ENCODE data around the gene TSFM.

The TSFM gene

GRCh38 chr12:57809425-57809824 is 26.8 kb downstream of the TSFM start:
- TF ChIP-seq, protein P1, sequence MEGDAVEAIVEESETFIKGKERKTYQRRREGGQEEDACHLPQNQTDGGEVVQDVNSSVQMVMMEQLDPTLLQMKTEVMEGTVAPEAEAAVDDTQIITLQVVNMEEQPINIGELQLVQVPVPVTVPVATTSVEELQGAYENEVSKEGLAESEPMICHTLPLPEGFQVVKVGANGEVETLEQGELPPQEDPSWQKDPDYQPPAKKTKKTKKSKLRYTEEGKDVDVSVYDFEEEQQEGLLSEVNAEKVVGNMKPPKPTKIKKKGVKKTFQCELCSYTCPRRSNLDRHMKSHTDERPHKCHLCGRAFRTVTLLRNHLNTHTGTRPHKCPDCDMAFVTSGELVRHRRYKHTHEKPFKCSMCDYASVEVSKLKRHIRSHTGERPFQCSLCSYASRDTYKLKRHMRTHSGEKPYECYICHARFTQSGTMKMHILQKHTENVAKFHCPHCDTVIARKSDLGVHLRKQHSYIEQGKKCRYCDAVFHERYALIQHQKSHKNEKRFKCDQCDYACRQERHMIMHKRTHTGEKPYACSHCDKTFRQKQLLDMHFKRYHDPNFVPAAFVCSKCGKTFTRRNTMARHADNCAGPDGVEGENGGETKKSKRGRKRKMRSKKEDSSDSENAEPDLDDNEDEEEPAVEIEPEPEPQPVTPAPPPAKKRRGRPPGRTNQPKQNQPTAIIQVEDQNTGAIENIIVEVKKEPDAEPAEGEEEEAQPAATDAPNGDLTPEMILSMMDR (IDR thresholded peaks at IDR 0.05; ENCODE audit: insufficient read depth, low read depth, low read length, missing control alignments), result no peak
- DNase-seq (ENCODE audit: low read depth), result no peak
- H3K4me3 ChIP-seq (ENCODE audit: low read depth, low read length), result no peak overlapping the region

DNA sequence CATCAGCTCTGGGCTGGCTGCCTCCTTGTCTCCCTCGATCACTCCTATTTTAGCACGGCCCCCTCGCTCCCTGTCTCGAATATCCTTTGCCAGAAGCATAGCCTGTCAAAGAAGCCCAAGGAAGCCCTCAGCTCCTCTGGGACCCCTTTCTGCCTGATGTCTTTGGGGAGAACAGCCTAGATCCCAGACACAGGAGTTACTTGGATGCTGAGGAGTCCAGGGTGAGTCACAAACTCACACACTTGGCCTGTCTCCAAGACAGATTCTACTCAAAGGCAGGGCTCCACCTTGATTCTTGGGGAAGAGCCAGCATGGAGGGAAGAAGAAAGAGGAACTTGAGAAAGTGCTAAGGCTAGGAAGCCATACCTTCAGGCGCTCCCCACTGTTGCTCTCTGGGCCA is 27.9 kb downstream of the TSFM start:
- TF ChIP-seq, protein P1 (IDR thresholded peaks at IDR 0.05; ENCODE audit: insufficient read depth, low read depth, low read length, missing control alignments), result no peak
- DNase-seq (ENCODE audit: low read depth), result no peak

GRCh38 chr12:57811028-57811755 is 28.6 kb downstream of the TSFM start:
- TF ChIP-seq, protein P1 (IDR thresholded peaks at IDR 0.05; ENCODE audit: insufficient read depth, low read depth, low read length, missing control alignments), result no peak
- no peak for DNase-seq (ENCODE audit: low read depth)
- H3K4me3 ChIP-seq (ENCODE audit: low read depth, low read length), result no peak overlapping the region

More for the DNA sequence above, 27.9 kb downstream of the TSFM start:
- no peak overlapping the region for H3K4me3 ChIP-seq (ENCODE audit: low read depth, low read length)

GRCh38 chr12:57813111-57813970 is 30.8 kb downstream of the TSFM start:
- no peak overlapping the region for H3K4me3 ChIP-seq (ENCODE audit: low read depth, low read length)
- TF ChIP-seq, protein P1 (IDR thresholded peaks at IDR 0.05; ENCODE audit: insufficient read depth, low read depth, low read length, missing control alignments), result no peak
- no peak for DNase-seq (ENCODE audit: low read depth)

- no peak for DNase-seq (ENCODE audit: low read depth)
- H3K4me3 ChIP-seq (ENCODE audit: low read depth, low read length), result no peak overlapping the region
- TF ChIP-seq, protein P1 (IDR thresholded peaks at IDR 0.05; ENCODE audit: insufficient read depth, low read depth, low read length, missing control alignments), result no peak
Observed at GRCh38 chr12:57813971-57814772, 31.6 kb downstream of the TSFM start.

DNA sequence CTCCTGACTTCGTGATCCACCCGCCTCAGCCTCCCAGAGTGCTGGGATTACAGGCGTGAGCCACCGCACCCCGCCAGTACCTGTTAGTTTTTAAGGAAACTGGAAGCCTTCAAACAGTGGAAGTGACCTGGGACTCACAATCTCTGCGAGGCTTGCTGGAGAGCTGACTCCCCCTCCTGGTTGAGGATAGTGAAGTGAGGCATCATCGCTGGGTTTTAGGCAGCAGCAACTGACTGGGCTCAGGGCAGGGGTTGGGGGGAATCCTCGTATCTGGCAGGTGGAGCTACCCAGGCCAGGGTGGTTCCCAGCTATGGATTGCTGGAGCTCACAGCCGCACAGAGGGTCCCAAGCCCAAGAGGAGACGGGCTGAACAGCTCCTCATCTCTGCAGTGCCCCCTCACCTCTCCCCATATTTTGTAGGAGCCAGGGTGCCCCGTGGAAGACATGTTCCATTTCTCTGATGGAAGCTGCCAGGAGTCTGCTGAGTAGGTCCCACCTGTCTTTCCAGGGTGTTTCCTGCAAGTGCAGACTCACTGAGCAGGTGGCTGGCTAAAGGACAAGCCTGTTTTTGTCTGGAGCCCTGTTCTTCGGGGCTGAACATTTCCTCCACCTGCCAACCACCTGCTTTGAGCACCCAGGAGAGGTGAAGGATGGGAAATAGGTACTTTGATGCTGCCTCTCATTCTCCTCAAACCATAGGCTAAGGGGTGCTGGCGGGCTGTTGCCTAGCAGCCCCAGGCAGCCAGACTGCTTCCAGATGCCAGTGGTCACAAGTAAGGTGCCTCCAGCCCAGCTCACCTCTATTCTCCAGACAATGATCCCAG is 32.8 kb downstream of the TSFM start:
- H3K4me3 ChIP-seq (ENCODE audit: low read depth, low read length), result no peak overlapping the region
- no peak for DNase-seq (ENCODE audit: low read depth)

More for the DNA sequence above, 32.8 kb downstream of the TSFM start:
- TF ChIP-seq, protein P1 (IDR thresholded peaks at IDR 0.05; ENCODE audit: insufficient read depth, low read depth, low read length, missing control alignments), result no peak
